Measurements from ENCODE around the gene SNTG2.

DNA sequence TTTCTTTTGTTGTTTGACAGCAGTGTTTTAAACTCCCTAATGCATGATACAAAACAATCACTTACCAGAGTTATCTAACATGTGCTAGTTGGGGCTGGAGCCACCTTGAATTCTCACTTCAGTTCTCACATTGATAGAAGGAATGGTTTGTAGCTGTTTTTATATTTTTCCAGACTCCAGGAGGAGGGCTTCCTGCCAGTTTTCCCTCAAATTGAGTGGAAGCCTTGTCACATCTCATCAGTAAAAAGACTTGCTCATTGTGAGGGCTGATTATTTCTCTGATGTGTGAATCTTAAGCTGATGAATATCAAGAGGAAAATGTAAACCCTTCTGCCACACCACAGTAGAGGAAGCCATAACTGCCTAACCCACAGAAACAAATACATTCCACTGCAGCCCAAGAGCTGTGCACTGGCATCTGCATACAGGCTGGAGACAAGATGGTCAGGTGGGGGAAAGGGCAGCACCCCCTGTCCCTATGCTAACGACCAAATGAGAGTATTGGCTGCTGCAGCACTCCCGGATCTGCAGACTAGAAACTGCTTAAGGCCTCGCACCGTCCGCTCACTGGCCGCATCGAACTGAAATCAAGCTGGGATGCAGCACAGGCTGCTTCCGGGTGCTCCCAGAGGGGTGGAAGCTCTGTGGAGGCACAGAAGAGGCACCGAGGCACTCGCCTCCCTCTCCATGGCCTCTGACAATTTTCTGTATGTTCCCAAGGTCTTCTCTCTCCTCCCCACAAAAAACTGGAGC, 388.9 kb downstream of the SNTG2 start:
- TF ChIP-seq, protein P1, sequence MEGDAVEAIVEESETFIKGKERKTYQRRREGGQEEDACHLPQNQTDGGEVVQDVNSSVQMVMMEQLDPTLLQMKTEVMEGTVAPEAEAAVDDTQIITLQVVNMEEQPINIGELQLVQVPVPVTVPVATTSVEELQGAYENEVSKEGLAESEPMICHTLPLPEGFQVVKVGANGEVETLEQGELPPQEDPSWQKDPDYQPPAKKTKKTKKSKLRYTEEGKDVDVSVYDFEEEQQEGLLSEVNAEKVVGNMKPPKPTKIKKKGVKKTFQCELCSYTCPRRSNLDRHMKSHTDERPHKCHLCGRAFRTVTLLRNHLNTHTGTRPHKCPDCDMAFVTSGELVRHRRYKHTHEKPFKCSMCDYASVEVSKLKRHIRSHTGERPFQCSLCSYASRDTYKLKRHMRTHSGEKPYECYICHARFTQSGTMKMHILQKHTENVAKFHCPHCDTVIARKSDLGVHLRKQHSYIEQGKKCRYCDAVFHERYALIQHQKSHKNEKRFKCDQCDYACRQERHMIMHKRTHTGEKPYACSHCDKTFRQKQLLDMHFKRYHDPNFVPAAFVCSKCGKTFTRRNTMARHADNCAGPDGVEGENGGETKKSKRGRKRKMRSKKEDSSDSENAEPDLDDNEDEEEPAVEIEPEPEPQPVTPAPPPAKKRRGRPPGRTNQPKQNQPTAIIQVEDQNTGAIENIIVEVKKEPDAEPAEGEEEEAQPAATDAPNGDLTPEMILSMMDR (IDR thresholded peaks at IDR 0.05), result no peak
- TF ChIP-seq ZFX (IDR thresholded peaks at IDR 0.05; ENCODE audit: borderline replicate concordance), result no peak

Data from 22Rv1 (cell line).